ENCODE data around the gene TIFAB. TPM values are rescaled to one million over a fixed set of nuclear protein-coding genes. Genes with fewer than 3 reads are reported as not detected.
"Not testable (repeated sequence)": the region's sequence is repeated elsewhere in the genome, so short reads cannot be mapped to it uniquely, and the experiment has no call there.

TIFAB gene
- total RNA-seq, 1 experiment from 2014 or later = not detected

GRCh38 chr5:135497971-135498636 is 46.0 kb upstream of the TIFAB start (continued):
- TF ChIP-seq ATF3 (IDR thresholded peaks at IDR 0.05) (no peak), POLR2AphosphoS5 (IDR thresholded peaks at IDR 0.05; ENCODE audit: low read depth, low read length) (no peak), SRF (IDR thresholded peaks at IDR 0.05; ENCODE audit: low read depth) (no peak), MAX (IDR thresholded peaks at IDR 0.05) (no peak)

DNA sequence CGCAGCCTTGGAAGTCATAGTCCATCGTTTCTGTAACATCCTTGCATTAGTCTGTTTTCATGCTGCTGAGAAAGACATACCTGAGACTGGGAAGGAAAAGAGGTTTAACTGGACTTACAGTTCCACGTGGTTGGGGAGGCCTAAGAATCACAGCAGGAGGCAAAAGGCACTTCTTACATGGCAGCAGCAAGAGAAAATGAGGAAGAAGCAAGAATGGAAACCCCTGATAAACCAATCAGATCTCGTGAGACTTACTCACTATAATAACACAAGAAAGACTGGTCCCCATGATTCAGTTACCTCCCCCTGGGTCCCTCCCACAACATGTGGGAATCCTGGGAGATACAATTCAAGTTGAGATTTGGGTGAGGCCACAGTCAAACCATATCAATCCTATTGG is 43.4 kb upstream of the TIFAB start:
- H3K9me2 ChIP-seq (ENCODE audit: insufficient read depth); H3K27me3 ChIP-seq (ENCODE audit: insufficient read depth, low read length); H3K27ac ChIP-seq (ENCODE audit: low read depth, low read length); POLR2A ChIA-PET; H3K79me2 ChIP-seq (ENCODE audit: insufficient read depth, low read length); intact Hi-C loops (cut with micrococcal nuclease); H3K4me3 ChIP-seq (replicated peaks in 1 of 2; ENCODE audit: low read depth in 1 of 2, low read length in 2 of 2); H3K9me3 ChIP-seq (ENCODE audit: control insufficient read depth in 1 of 2, insufficient read depth in 1 of 2, low read depth in 1 of 2, low read length in 2 of 2); CTCF ChIA-PET; H3K4me2 ChIP-seq (ENCODE audit: low read length); BruUV-seq (replicated peaks); H4K20me1 ChIP-seq (ENCODE audit: insufficient read depth); H2AFZ ChIP-seq (ENCODE audit: low read depth, low read length, poor library complexity, severe bottlenecking); ATAC-seq; H3K9ac ChIP-seq (ENCODE audit: low read length); DNase-seq (ENCODE audit: low read depth, low spot score); RAD21 ChIA-PET (ENCODE audit: low non-redundant PET in 1 of 2, low total read pairs in 2 of 2, uncharacterized antibody in 2 of 2, unreplicated experiment in 2 of 2); H3K36me3 ChIP-seq (ENCODE audit: control insufficient read depth in 1 of 2, insufficient read depth in 2 of 2, low read length in 2 of 2): not testable (repeated sequence)
- peaks cover 0 to 33% of the 10 kb centered on the region in 2 experiments; a peak in 2 of 4 replicates for H3K4me1 ChIP-seq (ENCODE audit: control insufficient read depth in 1 of 2, insufficient read depth in 2 of 2, low read length in 2 of 2)

DNA sequence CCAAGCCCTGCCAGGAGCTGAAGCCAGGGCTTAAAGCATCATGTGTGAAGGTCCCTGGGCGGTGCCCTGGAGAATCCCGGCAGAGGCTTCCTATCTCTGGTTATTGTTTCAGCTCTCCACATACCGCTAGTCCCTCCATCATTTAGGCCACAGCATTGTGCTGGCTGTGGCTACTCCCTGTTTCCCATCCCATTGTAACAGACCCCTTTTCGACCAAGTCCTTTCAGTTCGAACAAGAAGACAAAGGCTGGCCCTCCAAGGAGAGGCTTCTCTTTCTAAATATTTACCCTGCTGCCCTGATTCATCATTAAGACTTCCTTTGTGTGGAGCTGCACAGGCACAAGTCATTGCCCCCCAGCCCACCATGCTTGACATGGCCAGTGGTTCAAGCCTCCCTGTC is 42.0 kb upstream of the TIFAB start:
- ChIA-PET RAD21 (ENCODE audit: low non-redundant PET in 1 of 2, low total read pairs in 2 of 2, uncharacterized antibody in 2 of 2, unreplicated experiment in 2 of 2) (no interaction called here), CTCF (no interaction called here)
- BruUV-seq (replicated peaks) = no TSS peak
- TF ChIP-seq SP1 (IDR thresholded peaks at IDR 0.05; ENCODE audit: low read depth) (no peak), EGR1 (IDR thresholded peaks at IDR 0.05; ENCODE audit: low read depth) (no peak), SIN3A (IDR thresholded peaks at IDR 0.05; ENCODE audit: low read depth) (no peak), FOSL1 (IDR thresholded peaks at IDR 0.05; ENCODE audit: low read depth) (no peak), CBX3 (IDR thresholded peaks at IDR 0.05; ENCODE audit: low read depth) (no peak), JUND (IDR thresholded peaks at IDR 0.05) (no peak), ZNF274 (IDR thresholded peaks at IDR 0.05; ENCODE audit: low read depth, low read length) (no peak), YY1 (IDR thresholded peaks at IDR 0.05; ENCODE audit: extremely low read depth, insufficient replicate concordance, low read depth, low read length) (no peak), REST (IDR thresholded peaks at IDR 0.05; ENCODE audit: low read depth) (no peak)
- TF ChIP-seq, protein P1, sequence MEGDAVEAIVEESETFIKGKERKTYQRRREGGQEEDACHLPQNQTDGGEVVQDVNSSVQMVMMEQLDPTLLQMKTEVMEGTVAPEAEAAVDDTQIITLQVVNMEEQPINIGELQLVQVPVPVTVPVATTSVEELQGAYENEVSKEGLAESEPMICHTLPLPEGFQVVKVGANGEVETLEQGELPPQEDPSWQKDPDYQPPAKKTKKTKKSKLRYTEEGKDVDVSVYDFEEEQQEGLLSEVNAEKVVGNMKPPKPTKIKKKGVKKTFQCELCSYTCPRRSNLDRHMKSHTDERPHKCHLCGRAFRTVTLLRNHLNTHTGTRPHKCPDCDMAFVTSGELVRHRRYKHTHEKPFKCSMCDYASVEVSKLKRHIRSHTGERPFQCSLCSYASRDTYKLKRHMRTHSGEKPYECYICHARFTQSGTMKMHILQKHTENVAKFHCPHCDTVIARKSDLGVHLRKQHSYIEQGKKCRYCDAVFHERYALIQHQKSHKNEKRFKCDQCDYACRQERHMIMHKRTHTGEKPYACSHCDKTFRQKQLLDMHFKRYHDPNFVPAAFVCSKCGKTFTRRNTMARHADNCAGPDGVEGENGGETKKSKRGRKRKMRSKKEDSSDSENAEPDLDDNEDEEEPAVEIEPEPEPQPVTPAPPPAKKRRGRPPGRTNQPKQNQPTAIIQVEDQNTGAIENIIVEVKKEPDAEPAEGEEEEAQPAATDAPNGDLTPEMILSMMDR (IDR thresholded peaks at IDR 0.05 in 2 of 3, conservative IDR thresholded peaks at IDR 0.05 in 1 of 3; ENCODE audit: borderline replicate concordance in 1 of 3, insufficient read depth in 1 of 3, low read depth in 2 of 3, low read length in 2 of 3) = no peak

More for the DNA sequence above, 42.0 kb upstream of the TIFAB start:
- Histone ChIP-seq H3K36me3 (ENCODE audit: control insufficient read depth in 1 of 2, insufficient read depth in 2 of 2, low read length in 2 of 2) (no peaks in the 10 kb centered on the region), H3K79me2 (ENCODE audit: insufficient read depth, low read length) (no peaks in the 10 kb centered on the region), H3K27me3 (ENCODE audit: insufficient read depth, low read length) (no peaks in the 10 kb centered on the region), H3K9me3 (ENCODE audit: control insufficient read depth in 1 of 2, insufficient read depth in 1 of 2, low read depth in 1 of 2, low read length in 2 of 2) (no peaks in the 10 kb centered on the region), H2AFZ (ENCODE audit: low read depth, low read length, poor library complexity, severe bottlenecking) (no peak overlapping the region), H3K9ac (ENCODE audit: low read length) (no peak overlapping the region), H3K4me2 (ENCODE audit: low read length) (no peak overlapping the region), H3K9me2 (ENCODE audit: insufficient read depth) (no peaks in the 10 kb centered on the region), H4K20me1 (ENCODE audit: insufficient read depth) (no peaks in the 10 kb centered on the region), H3K4me3 (replicated peaks in 1 of 2; ENCODE audit: low read depth in 1 of 2, low read length in 2 of 2) (no peak overlapping the region), H3K27ac (ENCODE audit: low read depth, low read length) (no peak overlapping the region), H3K4me1 (ENCODE audit: control insufficient read depth in 1 of 2, insufficient read depth in 2 of 2, low read length in 2 of 2) (peaks cover under 1 to 35% of the 10 kb centered on the region in 2 experiments)
- intact Hi-C loops (cut with micrococcal nuclease) = no loop called here
- ATAC-seq (no peak), DNase-seq (ENCODE audit: low read depth, low spot score) (no peak)
- POLR2A ChIA-PET = no interaction called here

Data from HCT116 (cell line).